ENCODE measurements around the gene KCNN4. TPM values are rescaled to one million over a fixed set of nuclear protein-coding genes. Genes with fewer than 3 reads are reported as not detected.
A peak's percentile ranks its signal among the peaks of the same experiment; 100 is the strongest.

KCNN4 gene
- total and polyA plus RNA-seq, 2 experiments from 2014 or later: 0.86 to 3.2 TPM

- ATAC-seq (no peak), DNase-seq (ENCODE audit: low spot score) (no peak)
- Histone ChIP-seq H3K27ac (ENCODE audit: low read depth) (no peak overlapping the region), H3K36me3 (ENCODE audit: insufficient read depth) (no peaks in the 10 kb centered on the region), H4K20me1 (replicated peaks; ENCODE audit: insufficient read depth) (no peaks in the 10 kb centered on the region), H3F3A (replicated peaks; ENCODE audit: low read depth) (no peaks in the 10 kb centered on the region), H3K79me2 (replicated peaks; ENCODE audit: insufficient read depth) (no peaks in the 10 kb centered on the region), H3K4me3 (no peak overlapping the region), H3K4me2 (no peak overlapping the region), H3K9me2 (ENCODE audit: insufficient read depth) (no peaks in the 10 kb centered on the region), H3K27me3 (ENCODE audit: insufficient read depth) (peaks cover 44% of the 10 kb centered on the region), H3K4me1 (ENCODE audit: insufficient read depth) (peaks cover 36% of the 10 kb centered on the region), H2AFZ (no peak overlapping the region)
- Mint-ChIP-seq H3K27ac (no peak overlapping the region), H3K4me1 (peaks cover 50% of the 10 kb centered on the region), H3K9me3 (no peaks in the 10 kb centered on the region; the same call in 2 of the 3 replicates), H3K36me3 (ENCODE audit: low read depth) (no peaks in the 10 kb centered on the region), H3K4me3 (no peak overlapping the region), H3K27me3 (ENCODE audit: insufficient read depth, low read depth, poor library complexity) (peaks cover 43% of the 10 kb centered on the region)
- no peak for TF ChIP-seq POLR2AphosphoS5 (IDR thresholded peaks at IDR 0.05; ENCODE audit: low read depth)
- no peak for TF ChIP-seq ZNF114 (CRISPR knock-in tag; IDR thresholded peaks at IDR 0.05)
- TF ChIP-seq EZH2 (IDR thresholded peaks at IDR 0.05; ENCODE audit: low read depth, unreplicated experiment): no peak
- peak in 1 of 2 experiments; percentile 15; a peak in 1 of 4 replicates for TF ChIP-seq CTCF (conservative IDR thresholded peaks at IDR 0.05; ENCODE audit: low read depth in 2 of 2)
- TF ChIP-seq, protein P1, sequence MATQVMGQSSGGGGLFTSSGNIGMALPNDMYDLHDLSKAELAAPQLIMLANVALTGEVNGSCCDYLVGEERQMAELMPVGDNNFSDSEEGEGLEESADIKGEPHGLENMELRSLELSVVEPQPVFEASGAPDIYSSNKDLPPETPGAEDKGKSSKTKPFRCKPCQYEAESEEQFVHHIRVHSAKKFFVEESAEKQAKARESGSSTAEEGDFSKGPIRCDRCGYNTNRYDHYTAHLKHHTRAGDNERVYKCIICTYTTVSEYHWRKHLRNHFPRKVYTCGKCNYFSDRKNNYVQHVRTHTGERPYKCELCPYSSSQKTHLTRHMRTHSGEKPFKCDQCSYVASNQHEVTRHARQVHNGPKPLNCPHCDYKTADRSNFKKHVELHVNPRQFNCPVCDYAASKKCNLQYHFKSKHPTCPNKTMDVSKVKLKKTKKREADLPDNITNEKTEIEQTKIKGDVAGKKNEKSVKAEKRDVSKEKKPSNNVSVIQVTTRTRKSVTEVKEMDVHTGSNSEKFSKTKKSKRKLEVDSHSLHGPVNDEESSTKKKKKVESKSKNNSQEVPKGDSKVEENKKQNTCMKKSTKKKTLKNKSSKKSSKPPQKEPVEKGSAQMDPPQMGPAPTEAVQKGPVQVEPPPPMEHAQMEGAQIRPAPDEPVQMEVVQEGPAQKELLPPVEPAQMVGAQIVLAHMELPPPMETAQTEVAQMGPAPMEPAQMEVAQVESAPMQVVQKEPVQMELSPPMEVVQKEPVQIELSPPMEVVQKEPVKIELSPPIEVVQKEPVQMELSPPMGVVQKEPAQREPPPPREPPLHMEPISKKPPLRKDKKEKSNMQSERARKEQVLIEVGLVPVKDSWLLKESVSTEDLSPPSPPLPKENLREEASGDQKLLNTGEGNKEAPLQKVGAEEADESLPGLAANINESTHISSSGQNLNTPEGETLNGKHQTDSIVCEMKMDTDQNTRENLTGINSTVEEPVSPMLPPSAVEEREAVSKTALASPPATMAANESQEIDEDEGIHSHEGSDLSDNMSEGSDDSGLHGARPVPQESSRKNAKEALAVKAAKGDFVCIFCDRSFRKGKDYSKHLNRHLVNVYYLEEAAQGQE (IDR thresholded peaks at IDR 0.05; ENCODE audit: unreplicated experiment): no peak
Observed at GRCh38 chr19:43776286-43776685, 4.5 kb downstream of the KCNN4 start.

- Histone ChIP-seq H3F3A (replicated peaks; ENCODE audit: low read depth) (no peaks in the 10 kb centered on the region), H3K79me2 (replicated peaks; ENCODE audit: insufficient read depth) (no peaks in the 10 kb centered on the region), H3K4me1 (ENCODE audit: insufficient read depth) (peaks cover 36% of the 10 kb centered on the region), H3K4me2 (no peak overlapping the region), H4K20me1 (replicated peaks; ENCODE audit: insufficient read depth) (no peaks in the 10 kb centered on the region), H3K36me3 (ENCODE audit: insufficient read depth) (no peaks in the 10 kb centered on the region), H3K9me2 (ENCODE audit: insufficient read depth) (no peaks in the 10 kb centered on the region), H3K27me3 (ENCODE audit: insufficient read depth) (peaks cover 44% of the 10 kb centered on the region), H3K4me3 (no peak overlapping the region), H3K27ac (ENCODE audit: low read depth) (no peak overlapping the region), H2AFZ (no peak overlapping the region)
- Mint-ChIP-seq H3K27me3 (ENCODE audit: insufficient read depth, low read depth, poor library complexity) (peaks cover 48% of the 10 kb centered on the region), H3K27ac (no peak overlapping the region), H3K4me1 (peaks cover 48% of the 10 kb centered on the region), H3K36me3 (ENCODE audit: low read depth) (no peaks in the 10 kb centered on the region), H3K9me3 (no peaks in the 10 kb centered on the region; the same call in 2 of the 3 replicates), H3K4me3 (0 out of 3 replicates have a peak overlapping the region, but pooled peaks have one; percentile 72)
- DNase-seq (ENCODE audit: low spot score) (no peak), ATAC-seq (no peak)
- TF ChIP-seq CREB1 (CRISPR knock-in tag; IDR thresholded peaks at IDR 0.05; ENCODE audit: low read depth) (no peak), POLR2AphosphoS5 (IDR thresholded peaks at IDR 0.05; ENCODE audit: low read depth) (no peak), EZH2phosphoT487 (IDR thresholded peaks at IDR 0.05; ENCODE audit: unreplicated experiment) (no peak), STAT1 (IDR thresholded peaks at IDR 0.05; ENCODE audit: unreplicated experiment) (no peak), NANOG (IDR thresholded peaks at IDR 0.05; ENCODE audit: borderline replicate concordance) (no peak), ZNF114 (CRISPR knock-in tag; IDR thresholded peaks at IDR 0.05) (no peak), EZH2 (IDR thresholded peaks at IDR 0.05; ENCODE audit: low read depth, unreplicated experiment) (no peak)
- TF ChIP-seq, protein P2, sequence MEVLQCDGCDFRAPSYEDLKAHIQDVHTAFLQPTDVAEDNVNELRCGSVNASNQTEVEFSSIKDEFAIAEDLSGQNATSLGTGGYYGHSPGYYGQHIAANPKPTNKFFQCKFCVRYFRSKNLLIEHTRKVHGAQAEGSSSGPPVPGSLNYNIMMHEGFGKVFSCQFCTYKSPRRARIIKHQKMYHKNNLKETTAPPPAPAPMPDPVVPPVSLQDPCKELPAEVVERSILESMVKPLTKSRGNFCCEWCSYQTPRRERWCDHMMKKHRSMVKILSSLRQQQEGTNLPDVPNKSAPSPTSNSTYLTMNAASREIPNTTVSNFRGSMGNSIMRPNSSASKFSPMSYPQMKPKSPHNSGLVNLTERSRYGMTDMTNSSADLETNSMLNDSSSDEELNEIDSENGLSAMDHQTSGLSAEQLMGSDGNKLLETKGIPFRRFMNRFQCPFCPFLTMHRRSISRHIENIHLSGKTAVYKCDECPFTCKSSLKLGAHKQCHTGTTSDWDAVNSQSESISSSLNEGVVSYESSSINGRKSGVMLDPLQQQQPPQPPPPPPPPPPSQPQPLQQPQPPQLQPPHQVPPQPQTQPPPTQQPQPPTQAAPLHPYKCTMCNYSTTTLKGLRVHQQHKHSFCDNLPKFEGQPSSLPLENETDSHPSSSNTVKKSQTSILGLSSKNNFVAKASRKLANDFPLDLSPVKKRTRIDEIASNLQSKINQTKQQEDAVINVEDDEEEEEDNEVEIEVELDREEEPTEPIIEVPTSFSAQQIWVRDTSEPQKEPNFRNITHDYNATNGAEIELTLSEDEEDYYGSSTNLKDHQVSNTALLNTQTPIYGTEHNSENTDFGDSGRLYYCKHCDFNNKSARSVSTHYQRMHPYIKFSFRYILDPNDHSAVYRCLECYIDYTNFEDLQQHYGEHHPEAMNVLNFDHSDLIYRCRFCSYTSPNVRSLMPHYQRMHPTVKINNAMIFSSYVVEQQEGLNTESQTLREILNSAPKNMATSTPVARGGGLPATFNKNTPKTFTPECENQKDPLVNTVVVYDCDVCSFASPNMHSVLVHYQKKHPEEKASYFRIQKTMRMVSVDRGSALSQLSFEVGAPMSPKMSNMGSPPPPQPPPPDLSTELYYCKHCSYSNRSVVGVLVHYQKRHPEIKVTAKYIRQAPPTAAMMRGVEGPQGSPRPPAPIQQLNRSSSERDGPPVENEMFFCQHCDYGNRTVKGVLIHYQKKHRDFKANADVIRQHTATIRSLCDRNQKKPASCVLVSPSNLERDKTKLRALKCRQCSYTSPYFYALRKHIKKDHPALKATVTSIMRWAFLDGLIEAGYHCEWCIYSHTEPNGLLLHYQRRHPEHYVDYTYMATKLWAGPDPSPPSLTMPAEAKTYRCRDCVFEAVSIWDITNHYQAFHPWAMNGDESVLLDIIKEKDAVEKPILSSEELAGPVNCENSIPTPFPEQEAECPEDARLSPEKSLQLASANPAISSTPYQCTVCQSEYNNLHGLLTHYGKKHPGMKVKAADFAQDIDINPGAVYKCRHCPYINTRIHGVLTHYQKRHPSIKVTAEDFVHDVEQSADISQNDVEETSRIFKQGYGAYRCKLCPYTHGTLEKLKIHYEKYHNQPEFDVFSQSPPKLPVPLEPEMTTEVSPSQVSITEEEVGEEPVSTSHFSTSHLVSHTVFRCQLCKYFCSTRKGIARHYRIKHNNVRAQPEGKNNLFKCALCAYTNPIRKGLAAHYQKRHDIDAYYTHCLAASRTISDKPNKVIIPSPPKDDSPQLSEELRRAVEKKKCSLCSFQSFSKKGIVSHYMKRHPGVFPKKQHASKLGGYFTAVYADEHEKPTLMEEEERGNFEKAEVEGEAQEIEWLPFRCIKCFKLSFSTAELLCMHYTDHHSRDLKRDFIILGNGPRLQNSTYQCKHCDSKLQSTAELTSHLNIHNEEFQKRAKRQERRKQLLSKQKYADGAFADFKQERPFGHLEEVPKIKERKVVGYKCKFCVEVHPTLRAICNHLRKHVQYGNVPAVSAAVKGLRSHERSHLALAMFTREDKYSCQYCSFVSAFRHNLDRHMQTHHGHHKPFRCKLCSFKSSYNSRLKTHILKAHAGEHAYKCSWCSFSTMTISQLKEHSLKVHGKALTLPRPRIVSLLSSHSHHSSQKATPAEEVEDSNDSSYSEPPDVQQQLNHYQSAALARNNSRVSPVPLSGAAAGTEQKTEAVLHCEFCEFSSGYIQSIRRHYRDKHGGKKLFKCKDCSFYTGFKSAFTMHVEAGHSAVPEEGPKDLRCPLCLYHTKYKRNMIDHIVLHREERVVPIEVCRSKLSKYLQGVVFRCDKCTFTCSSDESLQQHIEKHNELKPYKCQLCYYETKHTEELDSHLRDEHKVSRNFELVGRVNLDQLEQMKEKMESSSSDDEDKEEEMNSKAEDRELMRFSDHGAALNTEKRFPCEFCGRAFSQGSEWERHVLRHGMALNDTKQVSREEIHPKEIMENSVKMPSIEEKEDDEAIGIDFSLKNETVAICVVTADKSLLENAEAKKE (CRISPR knock-in tag; IDR thresholded peaks at IDR 0.05): no peak
Observed at GRCh38 chr19:43775299-43775890, 5.4 kb downstream of the KCNN4 start.
